ENCODE results near the gene ARAP2.

ARAP2 gene

DNA sequence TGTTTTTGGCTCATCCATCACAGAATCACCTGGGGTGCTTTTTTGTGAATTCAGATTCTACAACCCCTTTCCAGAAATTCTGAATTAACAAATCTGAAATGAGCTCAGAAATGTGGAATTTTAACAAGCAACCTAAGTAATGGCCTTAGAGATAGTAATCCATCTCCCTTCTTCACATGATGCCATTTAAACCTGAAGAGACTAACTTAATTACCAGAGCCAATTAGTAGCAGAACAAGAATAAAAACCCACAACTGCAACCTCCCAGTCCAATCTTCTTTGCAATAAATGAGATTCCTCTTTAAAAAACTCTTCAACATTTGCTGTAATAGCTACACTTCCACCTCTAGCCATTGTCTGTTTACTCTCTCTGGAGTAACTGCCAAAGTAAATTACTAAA, 69.7 kb downstream of the ARAP2 start:
- no peak for DNase-seq

DNA sequence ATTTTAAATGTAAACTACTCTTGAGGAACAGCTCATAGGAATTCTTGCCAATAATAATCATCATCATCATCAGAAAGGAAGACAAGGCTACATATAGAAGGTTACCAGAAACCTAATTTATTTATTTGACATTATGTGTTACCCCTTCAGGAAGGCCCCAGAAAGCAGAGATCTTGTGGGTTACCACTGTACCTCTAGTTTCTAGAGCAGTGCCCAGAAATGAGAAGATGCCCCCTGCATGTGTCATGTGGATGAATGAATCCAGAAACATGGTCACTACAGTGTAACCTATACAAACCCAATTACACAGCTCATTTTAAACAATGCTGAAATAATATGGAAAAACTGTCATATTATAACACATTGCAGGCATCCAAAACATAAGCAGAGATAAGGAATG, 70.4 kb downstream of the ARAP2 start:
- no peak for DNase-seq

DNA sequence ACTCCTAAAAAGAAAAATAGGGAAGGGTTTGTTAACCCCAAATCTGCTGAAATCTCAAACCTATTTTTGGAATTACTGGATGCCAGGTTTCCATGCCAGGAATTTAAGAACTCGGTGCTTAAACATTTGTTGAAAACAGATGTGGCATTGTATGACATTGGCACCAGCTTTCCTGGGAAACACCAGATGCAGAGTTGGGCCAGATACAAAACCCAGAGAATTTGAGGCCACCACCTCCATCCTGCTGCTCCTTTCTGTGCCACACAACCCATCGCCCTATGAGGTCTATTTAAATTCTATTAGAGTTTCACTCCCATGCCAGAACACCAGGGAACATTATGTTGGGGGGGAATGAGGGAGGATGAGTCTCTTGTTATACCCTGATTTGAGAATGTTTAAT, 71.7 kb downstream of the ARAP2 start:
- no peak for DNase-seq

DNA sequence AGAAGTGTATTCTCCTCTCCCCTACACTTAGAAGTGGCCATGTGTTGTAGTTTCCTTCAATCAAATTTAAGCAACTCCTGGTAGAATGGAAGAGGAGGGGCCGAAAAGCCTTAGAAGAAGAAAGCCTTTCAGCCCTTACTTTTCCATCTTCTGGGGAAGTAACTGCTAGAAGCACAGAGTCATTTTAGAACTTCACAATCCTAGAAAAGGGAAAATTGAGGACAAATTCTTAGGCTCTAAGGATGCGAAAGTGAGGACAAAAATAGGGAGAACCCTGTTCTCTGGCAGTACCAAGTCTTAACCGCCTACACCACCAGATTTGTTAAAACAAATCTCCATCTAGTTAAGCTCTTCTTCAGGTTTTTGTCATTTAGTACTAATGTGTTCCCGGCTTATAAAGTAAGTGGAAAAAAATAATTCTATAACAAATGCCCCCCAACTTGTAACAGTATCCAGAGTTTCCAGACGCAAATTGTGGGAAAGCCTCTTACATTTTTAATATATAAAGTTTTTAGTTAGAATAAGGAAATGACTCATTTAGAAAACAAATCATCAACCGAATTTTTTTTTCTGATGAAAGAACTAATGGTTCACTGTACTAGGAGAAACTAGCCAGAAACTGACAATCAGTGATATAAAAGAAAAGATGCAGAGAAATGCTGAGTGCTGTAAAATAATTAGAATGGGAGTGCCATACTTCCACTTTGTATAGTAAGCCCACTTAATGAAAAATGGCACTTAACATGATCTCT, 76.0 kb downstream of the ARAP2 start:
- DNase-seq, result no peak

DNA sequence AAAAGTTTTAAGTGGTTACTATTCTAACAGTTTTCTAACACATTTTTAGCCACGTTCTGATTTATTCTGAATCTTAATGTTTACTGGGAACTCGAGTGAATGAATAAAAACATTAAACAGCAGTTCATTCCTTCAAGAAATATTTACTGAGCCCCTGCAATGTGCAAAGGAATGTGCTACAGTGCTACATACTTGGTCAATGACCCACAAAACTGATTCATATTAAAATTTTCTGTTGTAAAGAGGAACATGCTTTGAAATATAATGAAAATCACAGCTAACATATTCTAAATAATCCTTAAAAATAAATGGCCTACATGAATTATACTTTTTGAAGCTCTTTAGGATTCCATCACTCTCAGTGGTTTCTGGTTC, 78.7 kb downstream of the ARAP2 start:
- no peak for DNase-seq

DNA sequence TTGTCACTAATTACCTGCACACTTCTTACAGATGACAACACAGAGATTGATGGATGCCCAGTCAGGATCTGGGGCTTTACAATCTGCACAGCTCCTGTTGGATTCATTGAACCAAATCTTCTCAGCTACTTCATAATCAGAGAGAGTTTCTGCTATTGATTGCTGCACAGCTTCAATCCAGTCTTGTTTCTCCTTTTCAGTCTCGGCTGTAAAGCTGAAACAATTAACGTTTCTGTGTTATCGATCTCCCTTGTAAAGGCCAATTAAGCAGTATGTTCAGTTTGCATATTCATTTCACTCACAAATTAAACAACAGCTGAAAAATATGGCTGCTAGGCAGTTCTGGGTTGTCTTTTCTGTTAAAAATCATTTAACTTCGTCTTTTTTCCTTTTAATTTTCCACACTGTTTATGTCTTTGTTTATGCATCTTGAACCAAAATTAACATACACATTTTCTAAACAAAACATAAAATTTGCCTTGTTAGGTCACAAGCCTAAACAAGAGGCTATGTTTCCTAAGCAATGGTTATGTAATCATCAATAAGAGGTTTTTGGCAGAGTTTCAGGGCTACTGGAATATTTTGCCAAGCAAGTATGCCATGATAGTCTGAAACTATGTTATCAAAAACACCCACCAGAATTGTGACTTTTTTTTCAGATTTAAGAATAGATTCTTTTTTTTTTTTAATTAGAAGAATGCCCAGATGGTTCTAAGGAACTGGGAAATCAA, 79.2 kb downstream of the ARAP2 start:
- DNase-seq, result no peak

DNA sequence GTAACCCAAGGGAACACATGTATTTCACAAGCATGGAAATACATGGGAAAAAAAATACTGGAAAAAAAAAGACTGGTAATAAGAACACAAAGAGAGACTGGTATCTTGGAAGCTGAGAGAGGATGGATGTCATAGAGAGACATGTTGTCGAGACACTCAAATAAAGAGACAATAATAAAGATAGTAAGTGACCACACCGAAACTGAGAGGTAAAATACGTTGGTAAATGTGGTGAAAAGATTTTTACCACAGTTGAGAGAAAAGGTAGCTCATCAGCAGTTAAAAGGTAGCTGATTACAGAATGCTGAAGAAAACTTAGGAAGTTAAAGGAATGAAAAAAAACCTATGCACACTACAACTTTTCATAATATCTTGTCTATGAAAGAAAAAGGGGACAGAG, 81.1 kb downstream of the ARAP2 start:
- DNase-seq, result no peak

DNA sequence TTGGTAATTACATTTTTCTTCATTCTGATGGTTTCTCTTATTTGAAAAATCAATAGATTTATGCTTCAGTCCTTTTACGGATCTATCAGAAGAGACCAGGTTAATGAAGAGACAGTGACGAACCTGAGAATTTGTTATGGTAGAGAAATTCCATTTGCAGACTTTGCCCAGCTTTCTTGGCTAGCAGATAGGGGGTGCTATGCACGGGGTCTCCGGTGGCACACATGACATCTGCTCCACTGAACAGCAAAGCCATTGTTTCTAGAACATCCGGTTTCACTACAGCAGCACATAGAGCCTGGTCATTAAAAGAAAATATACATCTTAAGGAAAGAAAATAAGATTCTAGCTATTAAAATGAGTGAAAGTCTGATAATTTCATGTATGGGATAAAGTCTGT, 85.1 kb downstream of the ARAP2 start:
- no peak for DNase-seq

DNA sequence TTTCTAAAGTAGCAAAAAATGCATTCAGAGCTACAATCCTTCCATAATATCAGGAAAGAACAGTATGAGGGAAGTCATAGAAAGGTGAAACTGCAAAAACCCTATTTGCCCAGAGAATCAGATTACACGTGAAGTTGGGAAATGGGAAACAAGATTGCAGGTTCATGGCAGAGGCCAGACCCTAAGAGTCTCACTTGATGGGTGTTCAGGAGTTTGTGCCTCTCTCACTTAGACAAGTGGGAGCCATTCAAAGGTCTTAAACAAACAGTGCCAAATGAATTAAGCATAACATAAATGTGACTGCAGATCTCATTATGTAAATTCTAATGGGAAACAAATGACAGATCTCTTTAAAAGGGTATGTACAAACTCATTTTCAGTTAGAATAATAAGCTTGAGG, 91.6 kb downstream of the ARAP2 start:
- peak; percentile 48 to 59 for DNase-seq

DNA sequence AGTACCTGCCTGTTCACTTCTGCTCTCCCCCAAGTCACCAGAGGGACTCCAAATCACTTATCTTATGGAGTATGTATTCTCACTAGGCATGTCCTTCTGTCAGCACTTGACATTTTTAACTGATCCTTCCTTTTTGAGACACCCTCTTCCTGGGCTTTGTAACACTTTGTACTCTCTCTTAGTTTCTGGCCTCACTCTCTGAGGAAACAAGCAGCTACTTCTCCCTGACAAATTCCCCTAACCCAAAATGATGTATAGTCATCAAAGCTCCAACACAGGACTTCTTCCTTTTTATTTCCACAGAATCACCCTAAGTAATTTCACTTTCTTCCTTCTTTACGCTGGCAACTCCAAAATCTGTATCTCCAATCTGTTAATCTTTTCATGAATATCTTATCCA, 101.8 kb downstream of the ARAP2 start:
- no peak for DNase-seq

DNA sequence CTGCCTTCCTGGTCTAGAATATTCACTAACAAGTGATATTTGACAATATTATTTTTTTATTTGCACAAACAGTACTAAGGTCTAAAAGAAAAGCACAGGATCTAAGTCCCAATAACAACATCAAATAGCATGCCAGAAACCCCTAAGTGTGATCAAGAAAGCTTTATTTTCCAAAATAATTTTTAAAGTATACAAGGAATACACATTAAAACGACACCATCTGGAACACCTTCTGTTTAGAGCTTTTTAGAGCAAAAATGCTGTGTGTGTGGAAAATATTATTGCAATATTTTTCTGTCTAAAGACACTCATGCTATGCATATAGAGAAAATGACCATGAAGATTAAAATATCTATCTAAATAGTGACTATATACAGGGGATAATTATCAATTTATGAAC, 103.1 kb downstream of the ARAP2 start:
- DNase-seq, result no peak

DNA sequence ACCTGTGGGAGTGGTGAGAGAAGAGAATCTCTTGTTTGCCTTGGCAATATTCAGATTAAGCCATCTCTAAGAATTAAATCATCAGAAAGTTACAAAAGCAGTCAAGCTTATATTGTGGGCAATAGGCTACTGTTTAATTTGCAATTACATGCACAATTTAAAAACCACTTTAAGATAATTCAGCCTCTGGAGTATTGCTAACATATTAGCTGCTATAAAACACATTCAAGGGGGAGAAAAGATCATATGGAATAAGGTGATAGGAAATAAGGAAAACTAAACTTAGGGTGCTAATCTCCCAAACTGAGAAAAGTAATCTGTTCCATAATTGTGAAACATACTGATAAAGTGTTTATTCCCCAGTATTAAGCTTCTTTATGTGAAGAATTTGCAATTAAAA, 103.9 kb downstream of the ARAP2 start:
- no peak for DNase-seq

DNA sequence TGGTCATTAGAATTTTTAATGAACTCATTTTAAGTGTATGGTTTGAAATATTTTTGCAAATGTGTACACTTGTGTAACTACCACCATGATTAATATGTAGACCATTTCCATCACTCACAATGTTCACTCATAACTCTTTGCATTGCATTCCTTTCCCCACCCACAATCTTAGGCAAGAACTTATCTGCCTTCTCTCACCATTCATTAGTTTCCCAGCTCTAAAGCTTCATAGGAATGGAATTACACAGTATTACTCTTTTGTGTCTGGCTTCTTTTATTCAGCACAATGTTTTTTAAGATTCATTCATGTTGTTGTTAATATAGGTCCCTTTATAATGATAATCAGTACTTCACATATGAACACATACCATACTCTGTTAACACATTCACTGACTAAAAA, 106.1 kb downstream of the ARAP2 start:
- DNase-seq, result no peak

DNA sequence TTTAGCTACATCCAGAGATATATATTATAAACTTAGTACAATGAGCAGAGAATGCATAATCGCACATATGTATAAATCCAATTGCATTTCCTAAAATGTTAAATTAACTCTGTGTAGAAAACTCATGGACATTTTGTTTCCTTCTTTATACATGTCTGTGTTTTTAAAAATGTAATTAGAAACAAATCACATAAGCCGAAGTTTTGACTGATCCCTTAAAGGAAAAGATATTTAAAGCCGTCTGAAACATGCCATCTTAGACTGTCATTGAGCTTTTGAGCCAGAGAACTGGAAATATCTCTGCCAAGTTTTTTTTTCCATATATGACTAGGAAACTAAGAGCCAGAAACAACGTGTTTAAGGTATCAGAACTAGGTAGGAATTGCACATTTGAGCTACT, 107.0 kb downstream of the ARAP2 start:
- no peak for DNase-seq

DNA sequence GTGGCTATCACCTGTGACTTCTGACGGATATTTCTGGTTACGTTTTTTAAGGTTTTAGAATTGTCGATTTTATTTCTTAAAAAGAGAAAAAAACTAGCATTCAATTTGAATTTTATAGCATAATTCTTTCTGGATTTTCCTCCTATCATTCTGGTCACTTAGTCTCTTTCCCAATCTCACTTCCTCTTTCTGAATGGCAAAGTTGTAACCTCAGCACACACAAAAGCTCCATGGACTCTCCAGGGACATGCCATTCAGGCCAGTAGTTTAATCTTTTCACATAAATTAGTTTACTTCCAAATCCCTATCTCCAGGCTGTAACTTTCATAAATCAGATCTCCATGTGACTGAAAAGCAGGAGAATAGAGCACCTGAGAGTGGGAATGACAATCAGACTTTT, 110.7 kb downstream of the ARAP2 start:
- no peak for DNase-seq

DNA sequence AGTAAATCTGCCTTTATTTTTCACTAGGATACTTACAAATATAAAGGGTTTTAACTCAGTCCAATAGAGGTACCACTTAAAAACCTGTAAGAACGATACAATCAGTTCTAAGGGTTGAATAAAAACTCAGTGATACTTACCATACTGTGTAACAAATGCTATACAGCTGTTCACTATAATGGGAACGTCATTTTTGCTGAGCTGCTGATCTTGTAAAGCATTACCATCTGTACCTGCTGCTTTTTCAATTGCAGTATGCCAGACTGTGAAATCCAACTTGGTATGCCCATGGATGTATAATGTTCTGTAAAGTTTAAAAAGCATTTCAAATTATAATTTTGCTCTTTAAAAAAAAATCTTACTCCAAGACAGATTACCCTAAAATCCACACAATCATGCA, 111.2 kb downstream of the ARAP2 start:
- no peak for DNase-seq

DNA sequence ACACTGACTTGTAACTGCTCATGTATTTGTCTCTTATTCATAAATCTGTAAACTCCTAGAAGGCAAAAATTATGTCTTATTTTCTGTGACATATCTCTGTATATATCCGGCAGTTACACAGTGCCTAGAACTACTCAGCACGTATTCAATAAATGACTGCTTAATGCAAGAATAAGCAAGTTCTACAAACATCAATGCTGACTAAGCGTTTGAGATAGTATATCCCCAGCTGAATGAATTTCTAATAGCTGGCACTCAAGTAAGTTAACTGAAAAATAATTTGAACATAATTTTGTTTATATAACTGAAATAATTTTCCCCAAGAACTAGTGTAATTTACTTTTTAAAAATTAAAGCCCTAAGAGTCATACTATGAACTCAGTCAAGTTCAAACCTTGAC, 113.7 kb downstream of the ARAP2 start:
- DNase-seq, result no peak

DNA sequence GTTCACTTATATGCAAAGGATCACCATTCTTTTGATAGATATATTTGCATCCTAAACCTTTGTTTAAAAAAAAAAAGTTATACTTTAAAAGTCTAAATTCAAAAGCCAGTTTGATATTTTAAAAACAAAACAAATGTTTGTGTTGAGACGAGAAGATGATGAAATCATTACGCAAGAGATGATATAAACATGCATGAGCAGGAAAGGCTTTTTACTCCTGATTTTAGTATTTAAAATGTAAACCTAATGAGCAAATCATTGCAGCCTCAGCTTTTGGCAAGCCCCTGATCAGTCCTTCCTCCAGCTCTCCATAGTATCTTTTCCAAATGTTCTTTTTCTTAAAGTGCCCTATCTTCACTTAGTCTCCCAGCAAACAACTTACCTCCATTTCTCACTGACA, 115.6 kb downstream of the ARAP2 start:
- no peak for DNase-seq

DNA sequence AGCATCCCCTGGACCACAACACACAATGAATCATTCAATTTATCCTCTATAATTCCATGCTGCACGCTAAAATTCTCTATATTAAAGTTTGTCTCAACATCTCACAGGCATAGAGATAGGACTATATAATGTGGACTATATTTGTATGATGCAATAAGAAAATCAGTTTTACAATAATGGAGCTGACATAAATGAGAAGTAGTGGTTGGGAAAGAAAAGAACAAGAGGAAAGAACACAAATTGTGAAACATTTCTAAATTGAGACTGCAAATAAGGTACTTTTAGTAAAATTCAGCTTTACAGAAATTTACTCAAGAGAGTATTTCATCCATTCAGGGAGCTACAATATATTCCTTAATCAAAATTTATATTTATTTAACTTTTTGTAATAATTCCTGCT, 120.4 kb downstream of the ARAP2 start:
- DNase-seq, result no peak

DNA sequence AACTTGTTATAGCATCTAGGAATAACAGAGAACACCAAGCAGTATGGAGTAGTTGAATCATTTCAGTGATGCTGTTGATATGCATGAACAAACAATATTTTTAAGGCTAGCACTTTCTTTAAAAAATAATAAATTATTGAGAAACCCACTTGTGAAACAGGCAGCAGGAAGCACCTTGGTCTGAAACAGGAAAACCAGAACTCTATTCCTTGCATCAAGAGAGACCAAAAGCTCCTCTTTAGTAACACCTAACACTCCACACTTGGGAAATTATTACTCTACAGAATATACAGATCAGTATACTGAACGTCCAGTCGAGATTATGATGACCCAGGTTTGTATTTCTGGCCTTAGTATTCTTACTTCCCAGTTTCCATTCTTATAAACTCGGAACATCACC, 129.0 kb downstream of the ARAP2 start:
- DNase-seq, result no peak

DNA sequence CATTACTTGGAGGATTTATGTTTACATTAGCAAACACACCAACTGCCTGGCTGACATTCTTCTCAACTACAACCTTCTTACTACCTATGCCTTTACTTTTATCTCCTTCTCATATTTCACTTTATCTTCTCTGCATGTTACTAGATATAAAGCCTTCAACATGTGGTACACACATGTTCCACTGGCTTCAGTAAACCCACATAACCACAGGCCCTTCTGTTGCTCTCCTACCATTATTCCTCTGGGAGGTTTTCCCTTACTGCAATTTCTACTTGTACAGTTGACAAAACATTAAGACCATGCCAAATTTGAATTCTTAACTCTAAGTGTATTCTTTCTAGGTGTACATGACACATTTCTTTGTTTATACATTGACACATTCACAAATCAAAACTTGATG, 133.1 kb downstream of the ARAP2 start:
- DNase-seq, result no peak

DNA sequence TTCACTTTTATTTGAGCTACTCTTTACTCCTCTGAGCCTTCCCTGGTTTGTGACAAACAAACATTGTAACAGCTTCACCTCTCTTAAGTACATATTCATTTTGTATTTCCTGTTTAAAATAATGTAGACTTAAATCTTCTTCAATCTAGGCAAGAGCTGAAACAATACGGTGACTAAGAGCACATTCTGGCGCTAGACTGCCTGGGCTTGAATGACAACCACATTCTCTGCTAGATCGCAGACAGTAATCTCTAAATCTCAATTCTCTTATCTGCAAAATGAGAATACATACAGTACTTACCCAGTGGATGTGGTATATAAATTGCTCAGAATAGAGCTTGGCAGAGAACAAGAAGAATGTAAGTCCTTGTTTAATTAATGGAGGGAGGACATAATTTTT, 144.8 kb downstream of the ARAP2 start:
- no peak for DNase-seq

DNA sequence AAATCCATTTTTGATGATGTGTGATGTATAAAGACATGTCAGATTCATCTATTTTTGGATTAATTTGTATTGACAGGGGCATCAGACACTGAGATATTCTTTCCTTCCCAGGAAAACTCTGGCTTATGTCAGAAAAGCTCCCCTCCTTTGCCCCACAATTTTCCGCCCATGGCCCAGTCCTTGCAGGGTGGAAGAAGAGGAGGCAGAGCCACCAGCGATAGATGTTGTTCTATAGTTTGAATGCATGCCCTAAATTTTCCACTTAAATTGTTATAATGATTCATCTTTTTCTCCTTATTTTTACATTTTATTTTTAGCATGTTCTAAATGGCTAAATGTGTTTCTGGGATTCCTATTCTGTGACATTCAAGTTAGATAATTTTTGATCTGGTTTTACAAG, 149.3 kb downstream of the ARAP2 start:
- no peak for DNase-seq

DNA sequence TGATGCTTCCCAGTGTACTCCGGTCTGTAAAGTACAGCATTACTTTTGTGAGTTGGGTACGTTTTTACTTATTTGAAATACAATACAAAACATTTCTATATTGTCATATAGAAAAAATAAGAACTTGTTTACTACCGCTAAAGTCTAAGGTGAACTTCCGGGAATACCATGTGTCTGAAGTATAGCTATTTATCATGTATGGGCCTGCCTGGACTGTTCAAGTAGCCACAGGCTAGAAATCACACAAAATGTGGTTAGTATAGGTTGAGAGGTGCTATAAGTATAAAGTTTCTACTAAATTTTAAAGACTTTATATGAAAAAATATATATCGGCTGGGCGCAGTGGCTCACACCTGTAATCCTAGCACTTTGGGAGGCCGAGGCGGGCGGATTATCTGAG, 152.3 kb downstream of the ARAP2 start:
- no peak for DNase-seq

DNA sequence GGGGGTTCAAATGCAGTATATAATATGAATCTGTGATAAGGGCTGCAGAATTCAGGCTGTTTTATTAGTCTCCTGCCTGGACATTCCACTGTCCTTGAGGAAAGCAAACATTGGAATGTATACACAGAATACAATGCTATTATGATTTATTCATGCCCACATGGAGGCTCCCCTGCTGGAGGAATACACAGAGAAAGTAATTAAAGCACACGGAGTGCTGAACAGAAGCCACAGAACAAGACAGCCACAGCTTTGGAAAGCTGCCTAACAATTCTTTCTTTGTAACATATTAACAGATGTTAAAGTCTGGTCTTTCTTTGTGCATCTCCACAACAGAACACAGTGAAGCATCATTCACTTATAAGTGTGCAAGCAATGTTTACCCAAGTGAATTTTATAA, 155.8 kb downstream of the ARAP2 start:
- no peak for DNase-seq

Data from NCI-H187 (cell line).